ENCODE results near the gene MGLL.

MGLL gene

GRCh38 chr3:127820221-127820825 is 2.0 kb downstream of the MGLL start:
- Histone ChIP-seq H3F3A (ENCODE audit: insufficient read depth) (peaks cover 2% of the 10 kb centered on the region; the same call in 1 of the 2 replicates), H3K4me2 (ENCODE audit: low read depth, low read length, poor library complexity, severe bottlenecking) (no peak overlapping the region), H3K79me2 (ENCODE audit: insufficient read depth, low read length) (no peaks in the 10 kb centered on the region), H3K36me3 (ENCODE audit: low read length) (no peaks in the 10 kb centered on the region), H4K20me1 (ENCODE audit: low read depth, low read length) (no peaks in the 10 kb centered on the region), H3K9me3 (ENCODE audit: insufficient read depth, low read length) (no peaks in the 10 kb centered on the region), H3K27me3 (ENCODE audit: low read length) (no peaks in the 10 kb centered on the region), H3K4me3 (ENCODE audit: insufficient read depth, low read length, poor library complexity, severe bottlenecking) (no peak overlapping the region), H3K9me2 (replicated peaks; ENCODE audit: insufficient read depth, low read length) (no peaks in the 10 kb centered on the region), H2AFZ (ENCODE audit: low read depth, low read length, severe bottlenecking) (no peak overlapping the region), H3K9ac (ENCODE audit: low read length) (no peak overlapping the region), H3K27ac (ENCODE audit: low read depth, low read length) (no peak overlapping the region)
- TF ChIP-seq CTCF (IDR thresholded peaks at IDR 0.05; ENCODE audit: insufficient read depth, low read length, poor library complexity, severe bottlenecking) (no peak), EZH2phosphoT487 (conservative IDR thresholded peaks at IDR 0.05; ENCODE audit: low read length) (no peak)

- Histone ChIP-seq H3F3A (ENCODE audit: insufficient read depth) (no peaks in the 10 kb centered on the region; the same call in 1 of the 2 replicates), H3K9me2 (replicated peaks; ENCODE audit: insufficient read depth, low read length) (no peaks in the 10 kb centered on the region), H3K36me3 (ENCODE audit: low read length) (no peaks in the 10 kb centered on the region), H3K9ac (ENCODE audit: low read length) (no peak overlapping the region), H3K79me2 (ENCODE audit: insufficient read depth, low read length) (no peaks in the 10 kb centered on the region), H2AFZ (ENCODE audit: low read depth, low read length, severe bottlenecking) (no peak overlapping the region), H3K27me3 (ENCODE audit: low read length) (no peaks in the 10 kb centered on the region), H4K20me1 (ENCODE audit: low read depth, low read length) (no peaks in the 10 kb centered on the region), H3K9me3 (ENCODE audit: insufficient read depth, low read length) (no peaks in the 10 kb centered on the region), H3K27ac (ENCODE audit: low read depth, low read length) (no peak overlapping the region), H3K4me2 (ENCODE audit: low read depth, low read length, poor library complexity, severe bottlenecking) (no peak overlapping the region), H3K4me3 (ENCODE audit: insufficient read depth, low read length, poor library complexity, severe bottlenecking) (no peak overlapping the region)
- TF ChIP-seq EZH2phosphoT487 (conservative IDR thresholded peaks at IDR 0.05; ENCODE audit: low read length), result no peak
- TF ChIP-seq CTCF (IDR thresholded peaks at IDR 0.05; ENCODE audit: insufficient read depth, low read length, poor library complexity, severe bottlenecking), result no peak
These were observed 2.7 kb downstream of the MGLL start for GRCh38 chr3:127819656-127820055.

- H3K4me2 ChIP-seq (ENCODE audit: low read depth, low read length, poor library complexity, severe bottlenecking), result no peak overlapping the region
- H3F3A ChIP-seq (ENCODE audit: insufficient read depth), result no peaks in the 10 kb centered on the region; the same call in 1 of the 2 replicates
- H3K4me3 ChIP-seq (ENCODE audit: insufficient read depth, low read length, poor library complexity, severe bottlenecking), result no peak overlapping the region
- H3K9me3 ChIP-seq (ENCODE audit: insufficient read depth, low read length), result no peaks in the 10 kb centered on the region
- no peaks in the 10 kb centered on the region for H4K20me1 ChIP-seq (ENCODE audit: low read depth, low read length)
- H3K9ac ChIP-seq (ENCODE audit: low read length), result no peak overlapping the region
- H3K36me3 ChIP-seq (ENCODE audit: low read length), result no peaks in the 10 kb centered on the region
- TF ChIP-seq CTCF (IDR thresholded peaks at IDR 0.05; ENCODE audit: insufficient read depth, low read length, poor library complexity, severe bottlenecking) (no peak), EZH2phosphoT487 (conservative IDR thresholded peaks at IDR 0.05; ENCODE audit: low read length) (no peak)
- no peaks in the 10 kb centered on the region for H3K27me3 ChIP-seq (ENCODE audit: low read length)
- no peaks in the 10 kb centered on the region for H3K9me2 ChIP-seq (replicated peaks; ENCODE audit: insufficient read depth, low read length)
- no peak overlapping the region for H2AFZ ChIP-seq (ENCODE audit: low read depth, low read length, severe bottlenecking)
- H3K79me2 ChIP-seq (ENCODE audit: insufficient read depth, low read length), result no peaks in the 10 kb centered on the region
- no peak overlapping the region for H3K27ac ChIP-seq (ENCODE audit: low read depth, low read length)
These were observed 3.2 kb downstream of the MGLL start for GRCh38 chr3:127819086-127819485.
